Right renal pelvis (tissue), 4 donors: Measurements from ENCODE around the gene SPTSSA. TPM values are rescaled to one million over a fixed set of nuclear protein-coding genes. Genes with fewer than 3 reads are reported as not detected.

Experiments used
- DNase-seq, 4 donors: peaks; one replicate each; pipeline ENCODE4 v3.0.0-alpha.2; 2013; ENCODE audit warnings: low read depth in 4 of 4, low spot score in 3 of 4, missing footprints in 1 of 4
- polyA plus RNA-seq, 4 donors: library from polyadenylated mRNA; unstranded; fragments of 120-200 nt; gene quantifications; one replicate each; pipeline ENCODE4 v1.2.1, GENCODE V29; 2013; ENCODE audit not compliant: insufficient read length in 4 of 4

Gene SPTSSA
- polyA plus RNA-seq, 4 donors: 35.7 to 43.6 (median 41.8) TPM

DNA sequence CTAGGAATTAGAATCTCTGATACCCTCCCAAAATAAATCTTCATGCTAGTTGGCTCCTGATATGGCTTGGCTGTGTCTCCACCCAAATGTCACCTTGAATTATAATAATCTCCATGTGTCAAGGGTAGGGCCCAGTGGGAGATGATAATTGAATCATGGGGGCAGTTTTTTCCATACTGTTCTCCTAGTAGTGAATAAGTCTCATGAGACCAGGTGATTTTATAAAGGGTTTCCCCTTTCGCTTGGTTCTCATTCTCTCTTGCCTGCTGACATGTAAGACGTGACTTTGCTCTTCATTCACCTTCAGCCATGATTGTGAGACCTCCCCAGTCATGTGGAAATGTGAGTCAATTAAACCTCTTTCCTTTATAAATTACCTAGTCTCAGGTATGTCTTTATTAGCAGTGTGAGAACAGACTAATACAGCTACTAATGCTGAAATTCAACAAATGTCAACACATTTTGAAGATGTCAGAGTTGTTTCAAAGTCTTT is 12.2 kb upstream of the SPTSSA start:
- no peak for DNase-seq

DNA sequence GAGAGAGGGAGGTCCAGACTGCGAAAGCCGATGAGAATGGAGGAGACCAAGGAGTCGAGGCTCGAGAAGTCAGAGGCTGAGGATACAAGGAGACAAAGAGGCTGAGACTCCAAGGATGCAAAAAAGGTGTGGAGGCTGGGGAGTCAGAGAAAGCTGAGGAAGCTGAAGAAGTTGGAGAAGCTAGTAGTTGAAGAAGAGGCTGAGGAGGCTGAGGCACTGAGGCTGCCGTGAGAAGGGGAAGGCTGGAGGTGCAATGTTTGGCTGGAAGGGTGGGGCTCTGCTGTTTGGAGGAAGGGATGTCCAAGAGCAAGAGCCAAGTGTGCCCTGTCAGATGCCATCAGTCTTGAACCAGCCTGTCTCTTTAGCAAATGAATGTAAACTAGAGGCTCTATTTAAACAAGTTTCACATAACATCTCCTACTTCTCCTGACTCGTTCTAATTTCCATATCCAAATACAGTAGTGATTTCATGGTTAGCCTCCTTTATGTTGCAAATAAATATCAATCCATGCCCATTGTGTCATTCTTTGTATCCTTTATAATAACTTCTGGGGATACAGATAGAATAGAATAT is 10.8 kb upstream of the SPTSSA start:
- no peak for DNase-seq

DNA sequence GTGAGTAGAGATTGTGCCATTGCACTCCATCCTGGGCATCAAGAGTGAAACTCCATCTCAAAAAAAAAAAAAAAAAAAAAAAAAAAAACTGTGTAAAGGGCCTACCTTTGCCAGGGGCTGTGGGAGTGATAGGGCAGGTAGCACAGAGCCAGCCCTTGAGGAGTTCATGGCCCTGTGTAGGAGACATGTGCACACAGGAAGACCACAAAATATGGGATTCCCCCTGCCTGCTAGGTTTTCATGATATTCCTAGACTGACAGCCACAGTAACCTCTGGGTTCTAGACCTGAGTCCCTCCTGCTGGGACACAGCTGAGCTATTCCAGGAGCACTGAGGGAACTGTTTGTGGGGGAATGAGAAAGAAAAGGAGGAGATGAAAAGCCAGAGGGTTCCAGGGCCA is 8.3 kb upstream of the SPTSSA start:
- DNase-seq: no peak

DNA sequence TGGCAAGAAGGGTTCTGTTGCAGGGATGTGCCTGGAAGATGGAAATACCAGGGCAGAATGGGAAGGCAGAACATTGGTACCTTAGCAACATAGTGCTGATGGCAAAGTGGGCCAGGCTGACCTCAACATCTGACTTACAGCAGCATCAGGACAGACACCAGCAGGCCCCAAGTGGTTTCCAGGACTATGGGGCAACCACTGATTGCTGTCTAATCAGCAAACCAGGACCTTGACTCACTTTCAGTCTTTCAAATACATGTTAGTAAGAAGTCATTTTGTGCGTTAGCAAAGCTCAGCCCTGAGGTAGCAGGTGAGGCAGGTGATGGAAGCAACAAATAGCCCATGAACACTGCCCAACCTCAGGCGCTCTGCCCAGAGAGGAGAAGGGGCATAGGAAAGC is 4.7 kb upstream of the SPTSSA start:
- DNase-seq: no peak

DNA sequence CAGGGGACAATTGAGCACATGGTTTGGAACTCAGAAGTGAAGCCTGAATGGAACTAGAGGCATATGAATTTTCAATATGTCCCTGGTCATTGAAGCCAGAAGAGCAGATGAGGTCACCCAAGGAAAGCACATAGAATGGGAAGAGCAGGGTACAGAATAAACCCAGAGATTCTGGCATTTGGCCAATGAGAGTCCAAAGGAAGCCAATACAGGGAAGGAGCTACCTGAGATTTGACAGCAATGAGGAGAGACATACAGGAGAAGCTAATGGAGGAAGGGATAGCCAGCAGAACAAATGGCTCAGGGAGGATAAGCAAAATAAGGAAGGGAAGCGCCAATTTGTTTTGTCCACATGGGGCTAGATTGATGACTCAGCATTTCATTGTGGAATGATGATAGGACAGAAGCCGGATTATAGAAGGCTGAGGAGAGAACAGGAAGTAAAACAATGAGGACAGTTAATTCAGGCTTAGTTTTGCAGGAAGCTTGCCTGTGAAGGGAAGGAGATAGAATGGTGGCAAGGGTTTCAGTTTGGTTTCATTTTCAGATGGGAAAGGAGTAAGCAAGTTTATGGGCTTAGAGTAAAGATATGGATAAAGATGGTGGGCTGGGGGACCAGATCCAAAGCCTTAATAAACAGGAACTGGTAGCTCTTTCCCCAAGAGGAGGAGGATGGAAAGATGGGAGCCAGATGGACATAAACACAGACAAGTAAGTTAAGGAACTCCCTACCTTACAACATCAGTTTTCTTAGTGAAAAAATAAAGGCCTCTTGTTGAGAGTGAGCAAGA is 3.2 kb upstream of the SPTSSA start:
- no peak for DNase-seq

DNA sequence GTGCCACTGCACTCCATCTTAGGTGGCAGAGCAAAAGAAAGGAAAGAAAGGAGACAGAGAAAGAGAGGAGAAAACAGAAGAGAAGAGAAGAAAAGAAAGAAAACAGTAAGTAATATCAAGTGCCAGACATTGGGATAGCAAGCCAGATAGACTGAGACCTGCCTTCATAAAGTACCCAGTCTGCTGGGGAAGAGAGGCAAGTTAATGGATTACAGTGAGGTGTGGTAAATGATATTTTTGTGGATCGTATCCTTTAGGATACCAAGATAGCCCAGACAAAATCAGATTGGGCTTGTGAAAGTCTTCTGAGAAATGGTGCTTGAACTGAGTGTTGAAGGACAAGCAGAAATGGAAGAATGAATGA is 1.5 kb upstream of the SPTSSA start:
- DNase-seq: no peak

DNA sequence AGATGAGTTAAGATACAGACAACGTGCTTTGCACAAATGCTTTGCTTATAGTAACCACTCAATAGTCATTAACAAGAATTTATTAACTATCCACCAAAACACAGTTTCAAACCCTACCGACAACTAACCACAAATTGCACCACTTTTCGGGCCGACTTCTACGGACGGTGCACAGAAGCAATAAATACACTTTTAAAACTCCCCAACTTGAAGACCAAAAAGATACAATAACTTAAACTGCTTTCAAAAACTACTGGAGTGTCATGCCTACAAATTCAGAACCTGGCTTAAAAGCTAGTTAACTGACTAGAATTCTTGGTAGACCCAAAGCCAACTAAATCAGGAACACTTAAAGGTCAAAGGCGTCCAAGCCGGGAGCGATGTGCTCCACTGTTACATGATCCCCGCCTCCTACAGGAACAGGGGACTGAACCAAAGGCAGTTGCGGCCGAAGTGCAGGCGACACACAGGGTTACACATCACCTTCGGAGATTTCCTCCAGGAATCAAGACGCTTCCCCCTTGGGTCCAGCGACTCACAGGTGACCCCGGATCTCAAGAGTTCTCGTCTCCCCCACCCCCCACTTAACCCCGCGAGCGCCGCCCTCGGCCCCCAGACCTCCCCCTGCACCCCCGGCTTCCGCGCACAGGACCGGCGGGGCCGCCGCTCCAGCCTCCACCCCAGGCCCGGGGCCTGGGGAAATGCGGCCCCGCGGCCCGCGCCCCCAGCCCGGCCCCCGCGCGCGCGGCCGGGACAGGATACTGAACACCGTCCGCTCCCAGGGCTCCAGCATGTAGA is 507 bp downstream of the SPTSSA start:
- DNase-seq: peak in 3 of 4 donors; percentile 40 to 45 (median 41)

DNA sequence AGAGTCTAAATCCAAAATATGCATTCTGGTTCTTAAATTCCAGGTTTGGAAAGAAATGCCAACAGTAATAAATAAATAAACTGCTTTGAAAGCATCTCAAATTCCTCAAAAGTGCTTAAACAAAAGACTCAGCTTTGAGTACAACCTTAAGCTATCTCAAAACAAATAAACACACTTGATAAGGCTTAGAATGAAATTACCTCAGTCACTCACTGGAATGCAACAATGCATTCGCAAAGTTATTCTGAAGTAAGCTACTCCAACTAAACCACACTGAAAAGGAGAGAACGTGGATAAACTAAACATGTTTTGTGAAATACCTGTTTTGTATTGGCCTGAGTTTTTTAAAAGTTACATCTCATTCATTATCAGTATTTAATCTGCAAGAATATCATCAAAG is 1.2 kb downstream of the SPTSSA start:
- peak in 1 of 4 donors; percentile 5 for DNase-seq

DNA sequence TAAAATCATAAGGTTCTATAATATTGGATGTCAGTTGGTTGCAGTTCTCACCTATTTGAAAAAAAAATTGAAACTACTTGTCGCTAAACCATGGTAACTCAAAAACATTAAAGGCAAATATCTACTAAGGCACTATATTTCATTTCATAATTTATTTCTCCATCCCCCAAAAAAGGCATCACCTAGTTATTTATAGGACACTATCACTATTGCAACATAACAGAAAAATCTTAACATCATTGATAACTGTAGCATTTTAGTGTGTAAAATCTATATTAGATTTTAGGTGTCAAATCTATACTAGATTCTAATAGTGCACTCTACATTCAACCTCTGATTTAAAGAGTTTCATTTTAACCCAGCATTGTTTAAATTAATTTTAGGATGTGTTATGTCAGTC is 1.7 kb downstream of the SPTSSA start:
- no peak for DNase-seq

DNA sequence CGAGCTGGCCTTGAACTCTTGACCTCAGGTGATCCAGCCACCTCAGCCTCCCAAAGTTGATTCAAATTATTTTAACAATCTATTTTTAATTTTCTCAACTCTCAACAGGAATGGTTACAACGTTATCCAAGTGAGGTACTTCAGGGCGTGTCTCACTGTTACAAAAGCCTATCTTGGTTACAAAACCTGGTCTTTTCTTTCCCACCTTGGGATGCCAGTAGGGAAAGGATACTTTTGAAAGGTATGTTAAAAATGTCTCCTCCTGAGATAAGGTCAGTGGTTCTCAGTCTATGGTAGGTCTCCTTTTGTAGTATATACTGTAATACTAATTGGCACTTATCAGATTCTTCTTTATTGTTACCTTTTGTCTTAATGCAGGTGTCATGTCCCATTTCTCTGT is 4.9 kb downstream of the SPTSSA start:
- no peak for DNase-seq

DNA sequence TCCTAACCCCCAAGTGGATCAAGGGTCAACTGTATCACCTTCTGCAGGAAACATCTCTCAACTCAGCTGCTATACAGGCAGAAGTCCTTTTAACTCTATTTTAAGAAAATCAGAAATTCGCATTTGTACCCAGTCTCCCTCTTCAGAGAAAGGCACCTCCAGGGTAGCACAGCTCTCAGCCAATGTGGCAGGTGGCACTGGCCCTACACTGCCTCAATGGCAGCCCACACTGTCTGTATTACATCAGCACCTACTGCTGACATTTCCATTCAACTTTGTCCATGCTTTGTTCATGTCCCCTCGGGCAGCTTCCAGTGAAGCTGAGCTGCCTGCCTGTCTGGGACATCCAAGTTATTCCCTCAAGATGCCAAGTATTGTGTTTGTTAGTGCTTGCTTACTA is 8.8 kb downstream of the SPTSSA start:
- DNase-seq: no peak

DNA sequence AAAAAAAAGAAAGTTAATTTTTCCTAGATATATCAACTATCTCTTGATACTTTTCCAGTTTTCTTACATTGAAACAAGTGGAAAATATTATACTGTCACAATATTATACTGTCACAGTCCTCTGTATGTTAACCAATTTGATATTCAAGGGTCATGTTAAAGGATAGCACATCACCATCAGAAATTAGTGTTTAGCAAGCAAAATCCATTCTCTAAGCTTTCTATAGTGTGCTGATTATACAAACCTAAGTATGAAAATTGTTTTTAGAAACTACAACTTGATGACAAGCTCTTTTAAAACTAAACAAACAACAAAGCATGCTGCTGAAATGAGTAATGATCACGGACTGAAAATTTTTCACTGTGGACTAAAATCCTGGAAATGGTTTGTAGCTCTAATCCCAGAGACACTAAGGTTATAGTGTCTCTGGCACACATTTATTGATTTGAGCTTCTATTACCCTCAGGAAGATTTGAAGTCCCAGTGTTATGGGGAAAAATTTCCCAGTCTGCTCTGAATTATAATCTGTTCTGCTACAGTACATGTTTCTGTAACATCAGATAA is 9.7 kb downstream of the SPTSSA start:
- DNase-seq: no peak

DNA sequence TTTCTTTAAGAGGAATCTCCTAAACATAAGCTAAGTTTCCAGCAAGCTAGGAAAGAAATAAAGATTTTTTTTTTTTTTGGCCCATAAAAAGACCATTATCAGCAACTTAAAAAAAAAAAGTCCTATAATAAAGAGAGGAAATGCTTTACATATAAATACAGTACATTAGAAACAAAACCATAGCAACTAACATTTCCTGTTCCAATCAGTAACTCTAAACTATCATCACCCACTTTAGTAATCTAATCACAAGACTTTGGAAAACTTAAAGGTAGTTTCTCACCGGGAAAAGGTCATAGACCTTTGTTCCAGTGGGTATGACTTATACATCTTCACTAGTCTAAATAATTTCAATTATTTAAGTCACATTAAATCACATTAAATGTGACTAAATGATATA is 11.1 kb downstream of the SPTSSA start:
- no peak for DNase-seq

DNA sequence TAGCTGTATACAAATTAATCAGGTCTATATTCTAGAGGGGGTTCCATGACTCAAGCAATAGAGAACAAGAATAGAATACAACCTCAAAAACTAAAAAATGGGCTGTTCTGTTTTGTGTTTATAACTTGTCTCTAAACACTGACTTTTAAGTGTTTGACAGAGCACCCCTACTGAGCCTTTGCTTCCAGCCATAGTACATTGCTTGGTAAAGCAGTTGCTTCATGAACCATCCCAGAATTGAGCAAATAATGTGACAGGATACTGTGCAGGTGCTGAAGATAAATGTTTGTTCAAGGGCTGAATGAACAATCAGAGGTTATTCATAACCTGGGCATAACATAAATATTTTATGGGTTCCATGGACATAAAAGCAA is 11.5 kb downstream of the SPTSSA start:
- no peak for DNase-seq

DNA sequence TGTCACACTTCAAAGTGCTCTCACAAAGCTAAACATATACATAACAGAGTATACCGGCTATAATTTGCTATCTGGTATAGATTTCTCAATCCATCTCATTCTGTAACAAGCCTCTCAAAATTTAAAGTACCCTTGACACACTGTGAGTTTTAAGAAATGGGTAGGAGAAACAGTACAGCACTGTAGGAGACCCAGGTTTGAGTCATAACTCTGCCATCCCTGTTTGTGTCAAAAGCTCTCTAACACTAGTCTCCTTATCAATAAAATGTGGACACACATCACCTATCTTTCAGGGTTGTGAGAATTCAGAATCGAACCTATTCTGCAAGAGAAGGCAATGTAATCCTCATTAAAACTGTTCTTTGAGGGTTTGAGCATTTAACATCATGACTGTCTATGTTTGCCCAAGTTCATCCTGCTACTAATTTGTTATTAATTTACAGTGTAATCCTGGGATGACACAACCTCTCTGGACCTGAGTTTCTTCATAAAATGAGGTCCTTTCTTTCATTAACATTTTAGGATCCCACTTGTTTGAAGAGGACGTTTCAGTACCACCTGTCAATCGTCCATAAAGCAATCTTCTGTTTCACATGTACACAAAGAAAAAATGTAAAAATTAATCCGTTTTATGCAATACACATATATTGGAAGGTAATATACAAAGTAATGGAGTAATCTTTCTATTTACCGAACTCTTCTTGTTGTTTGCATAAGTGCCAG is 12.1 kb downstream of the SPTSSA start:
- DNase-seq: no peak

DNA sequence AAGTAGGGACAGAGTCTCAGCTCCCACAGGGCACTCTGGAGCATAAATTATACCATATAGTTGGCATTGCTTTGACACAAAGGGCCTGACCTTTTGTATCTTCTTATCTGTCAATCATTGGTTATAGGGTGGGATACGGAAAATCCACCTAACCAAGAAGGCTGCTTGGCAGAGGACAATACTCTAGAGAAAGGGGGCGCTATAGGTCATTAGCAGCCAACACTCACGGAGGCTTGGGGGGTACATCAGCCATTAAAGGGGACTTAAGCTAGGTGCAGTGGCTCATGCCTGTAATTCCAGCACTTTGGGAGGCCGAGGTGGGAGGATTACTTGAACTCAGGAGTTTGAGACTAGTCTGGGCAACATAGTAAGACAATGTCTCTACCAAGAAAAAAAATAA is 22.9 kb downstream of the SPTSSA start:
- DNase-seq: no peak

DNA sequence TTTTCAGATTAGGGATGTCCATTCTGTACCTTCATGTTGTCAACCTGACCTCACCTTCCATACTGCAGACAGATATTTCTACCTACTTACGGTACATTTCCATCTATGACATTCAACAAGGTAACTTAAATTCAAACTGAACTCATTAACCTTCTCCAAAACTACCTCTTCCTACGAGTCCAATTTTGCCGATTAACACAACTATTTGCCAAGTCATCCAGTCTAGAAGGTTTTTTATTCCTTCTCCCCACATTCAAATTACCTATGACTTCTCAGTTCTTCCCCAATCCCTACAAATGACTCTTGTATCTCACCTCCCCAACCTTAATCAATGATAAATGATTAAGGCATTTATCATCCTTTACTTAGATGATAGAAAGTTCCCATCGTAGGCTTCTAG is 23.6 kb downstream of the SPTSSA start:
- no peak for DNase-seq

DNA sequence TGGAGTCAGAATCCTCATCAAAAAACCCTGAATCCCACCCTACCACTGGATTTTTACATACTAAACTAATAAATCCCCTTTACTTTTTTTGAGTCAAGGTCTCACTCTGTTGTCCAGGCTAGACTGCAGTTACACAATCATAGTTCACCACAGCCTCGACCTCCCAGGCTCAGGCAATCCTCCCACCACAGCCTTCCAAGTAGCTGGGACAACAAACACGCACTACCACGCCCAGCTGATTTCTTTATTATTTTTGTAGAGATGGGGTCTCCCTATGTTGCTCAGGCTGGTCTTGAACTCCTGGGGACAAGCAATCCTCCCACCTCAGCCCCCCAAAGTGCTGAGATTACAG is 24.3 kb downstream of the SPTSSA start:
- DNase-seq: no peak

DNA sequence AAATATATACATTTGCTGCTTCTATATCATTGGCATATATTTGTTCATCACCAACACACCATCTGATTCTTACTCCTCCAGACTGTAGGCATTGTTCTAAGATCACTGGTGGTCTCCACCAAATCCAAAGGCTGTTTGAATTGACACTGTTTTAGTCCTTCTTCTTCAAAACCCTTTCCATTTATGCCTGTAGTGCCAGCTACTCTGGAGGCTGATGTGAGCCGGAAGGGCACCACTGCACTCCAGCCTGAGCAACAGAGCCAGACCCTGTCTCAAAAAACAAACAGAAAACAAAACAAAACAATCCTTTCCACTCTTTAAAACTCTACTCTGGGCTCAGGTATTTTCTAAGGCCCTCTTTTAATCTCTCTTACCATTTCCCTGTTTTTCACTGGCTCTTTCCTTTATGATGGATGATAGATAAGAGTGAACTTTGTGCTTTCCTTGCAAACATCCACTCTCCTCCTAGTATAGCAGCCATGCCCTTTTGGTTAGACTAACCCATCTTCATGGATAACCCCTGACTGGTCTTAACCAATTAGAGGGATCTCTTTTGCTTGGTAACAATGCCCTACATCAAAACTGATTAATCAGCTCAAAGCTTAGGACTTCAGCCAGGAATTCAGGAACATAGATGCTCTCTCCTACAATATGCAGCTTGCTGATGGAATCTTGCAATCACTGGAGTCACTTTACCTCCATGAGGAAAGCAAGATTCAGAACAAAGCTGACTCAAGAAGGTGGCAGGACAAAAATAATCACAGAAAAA is 24.9 kb downstream of the SPTSSA start:
- DNase-seq: no peak
